K562 (cell line): ENCODE results near the gene SHANK1. TPM values are rescaled to one million over a fixed set of nuclear protein-coding genes. Genes with fewer than 3 reads are reported as not detected.

Experiments used
- AFF1 ChIP-seq, 2 experiments: fragments of 450-650 bp; IDR thresholded peaks; 2 replicates each; pipeline ENCODE4 v1.6.1; 2018; ENCODE audit warnings: mild to moderate bottlenecking in 2 of 2, low read depth in 1 of 2; ENCODE audit not compliant: partially characterized antibody in 2 of 2
- ATF7 ChIP-seq: fragments of 450-650 bp; IDR thresholded peaks from 2 replicates; pipeline ENCODE4 v1.7.1; 2014; ENCODE audit warnings: mild to moderate bottlenecking, moderate library complexity
- BHLHE40 ChIP-seq: IDR thresholded peaks from 2 replicates; pipeline ENCODE4 v1.6.1; 2011; ENCODE audit warnings: low read length, improper control_type of control experiment
- CBX3 ChIP-seq, 2 experiments: IDR thresholded peaks; 1 replicate in 1 of 2; 2 replicates in 1 of 2; pipeline ENCODE4 v1.6.1; 2012; ENCODE audit warnings: inconsistent platforms in 2 of 2, low read length in 2 of 2, borderline replicate concordance in 1 of 2, control low read depth in 1 of 2
- CHAMP1 ChIP-seq: fragments of 450-650 bp; IDR thresholded peaks from 2 replicates; pipeline ENCODE4 v1.6.1; 2016; ENCODE audit warnings: mild to moderate bottlenecking
- CHD2 ChIP-seq: IDR thresholded peaks from 2 replicates; pipeline ENCODE4 v1.6.1; 2011; ENCODE audit warnings: low read depth, low read length
- CREB3L1 ChIP-seq: fragments of 450-650 bp; IDR thresholded peaks from 2 replicates; pipeline ENCODE4 v1.6.1; 2014; ENCODE audit warnings: low read depth, mild to moderate bottlenecking, moderate library complexity, borderline replicate concordance
- CREBBP ChIP-seq: IDR thresholded peaks from one replicate; pipeline ENCODE4 v1.6.1; 2012; ENCODE audit warnings: low read depth, mild to moderate bottlenecking, control low read depth, inconsistent platforms, low read length
- CREM ChIP-seq: IDR thresholded peaks from 2 replicates; pipeline ENCODE4 v1.6.1; 2014; ENCODE audit warnings: antibody characterized with exemption, low read depth
- ELF1 ChIP-seq: fragments of 200-800 bp; sonication (Bioruptor generic); IDR thresholded peaks from 2 replicates; pipeline ENCODE4 v1.6.1; 2016; ENCODE audit warnings: missing genetic modification characterization, missing compliant biosample characterization
- FOXM1 ChIP-seq, 2 experiments: fragments of 450-650 bp in 1 of 2; sonication (generic) in 1 of 2; formaldehyde crosslinking in 1 of 2; IDR thresholded peaks; 2 replicates each; pipeline versions ENCODE4 v1.6.1 to v1.9.0; 2017 to 2022; ENCODE audit warnings: low read depth in 2 of 2, mild to moderate bottlenecking in 2 of 2, missing genetic modification reagents in 1 of 2, moderate library complexity in 1 of 2
- GABPA ChIP-seq: fragments of 200-800 bp; sonication (Bioruptor generic); conservative IDR thresholded peaks from 2 replicates; pipeline ENCODE4 v1.6.1; 2016; ENCODE audit warnings: low read depth, missing genetic modification characterization, missing compliant biosample characterization
- HCFC1 ChIP-seq: IDR thresholded peaks from 2 replicates; pipeline ENCODE4 v1.6.1; 2012; ENCODE audit warnings: low read depth, low read length, improper control_type of control experiment
- TEAD1 ChIP-seq, 2 experiments: fragments of 450-650 bp in 1 of 2; sonication (generic) in 1 of 2; formaldehyde crosslinking; IDR thresholded peaks; 2 replicates each; pipeline versions ENCODE4 v1.4.0 to v1.8.0; 2020 to 2022; ENCODE audit warnings: mild to moderate bottlenecking in 2 of 2, missing genetic modification reagents in 1 of 2
- TEAD4 ChIP-seq, 2 experiments: sonication (generic) in 1 of 2; formaldehyde crosslinking in 1 of 2; IDR thresholded peaks; 2 replicates each; pipeline versions ENCODE4 v1.6.1 to v1.8.0; 2012 to 2022; ENCODE audit warnings: borderline replicate concordance in 1 of 2, inconsistent platforms in 1 of 2, low read length in 1 of 2, mild to moderate bottlenecking in 1 of 2, missing genetic modification reagents in 1 of 2
- USF2 ChIP-seq: sonication (generic); formaldehyde crosslinking; IDR thresholded peaks from 2 replicates; pipeline ENCODE4 v1.5.0; 2020; ENCODE audit warnings: missing genetic modification reagents
- ZNF143 ChIP-seq: sonication (generic); formaldehyde crosslinking; IDR thresholded peaks from 2 replicates; pipeline ENCODE4 v1.9.0; 2022; ENCODE audit warnings: mild to moderate bottlenecking, missing genetic modification reagents
- polyA plus RNA-seq, 8 experiments: library from polyadenylated mRNA; depleted of rRNA in 4 of 8; stranded (reverse) in 5 of 8; unstranded in 3 of 8; fragments of >200 nt; fragmentation: Nextera tagmentation in 2 of 8; fragmentation: Illumina TruSeq in 1 of 8; extraction: Ambion mirVana in 2 of 8; extraction: Trizol in 1 of 8; gene quantifications; 2 replicates each; pipeline versions ENCODE4 v1.2.1 to v1.2.3, GENCODE V29; 2011 to 2014; ENCODE audit warnings: inconsistent platforms in 1 of 8, missing spikeins in 1 of 8
- total RNA-seq, 7 experiments: library from RNA; depleted of rRNA in 6 of 7; stranded (reverse); fragments of >200 nt in 6 of 7; fragmentation: Illumina TruSeq in 2 of 7; extraction: Trizol in 2 of 7; gene quantifications; 2 replicates each; pipeline versions ENCODE4 v1.2.1 to v1.2.3, GENCODE V29; 2011 to 2021; ENCODE audit warnings: low replicate concordance in 1 of 7

SHANK1 gene
- total and polyA plus RNA-seq, 9 of the 15 experiments (the other 6 are each of a cell fraction or from before 2014, with no cell fraction given): 0.33 to 1.3 (median 0.55) TPM; not detected in 2

- TF ChIP-seq CHAMP1 (no peak), GABPA (tag) (peak; percentile 19; the same call in 1 of the 2 replicates), CREBBP (no peak), TEAD4 (IDR thresholded peaks at IDR 0.05; ENCODE audit: low read length) (peak; percentile 58), TEAD4 (CRISPR knock-in tag; IDR thresholded peaks at IDR 0.05; ENCODE audit: borderline replicate concordance) (no peak), CREB3L1 (peak; percentile 62; the same call in 1 of the 2 replicates), USF2 (CRISPR knock-in tag) (peak; percentile 98), CHD2 (peak; percentile 72), ZNF143 (CRISPR knock-in tag) (peak; percentile 90), AFF1 (IDR thresholded peaks at IDR 0.05; ENCODE audit: low read depth in 1 of 2, partially characterized antibody in 2 of 2) (peak in 1 of 2 experiments; percentile 87), FOXM1 (IDR thresholded peaks at IDR 0.05; ENCODE audit: low read depth) (no peak), FOXM1 (CRISPR knock-in tag; IDR thresholded peaks at IDR 0.05; ENCODE audit: low read depth) (no peak), ELF1 (tag) (peak; percentile 79), BHLHE40 (0 out of 2 replicates have a peak, but pooled peaks have one; percentile 12), CREM (peak; percentile 76), ATF7 (peak; percentile 12; the same call in 1 of the 2 replicates), HCFC1 (peak; percentile 93), CBX3 (IDR thresholded peaks at IDR 0.05; ENCODE audit: borderline replicate concordance in 1 of 2, low read length in 2 of 2) (peak in 1 of 2 experiments; percentile 86; a peak in 2 of 3 replicates), TEAD1 (CRISPR knock-in tag; IDR thresholded peaks at IDR 0.05) (0 out of 4 replicates have a peak, but pooled peaks of 1 of the 2 experiments have one; percentile 27)
Observed at GRCh38 chr19:50759886-50760285, 40.3 kb upstream of the SHANK1 start (continued).
